Gastrocnemius medialis (tissue), 4 donors: Measurements from ENCODE around the gene SMARCA4.

Source experiments
- POLR2A ChIP-seq, 2 donors: fragments of 450-650 bp; IDR thresholded peaks; one replicate each; pipeline ENCODE4 v1.6.1; 2017; ENCODE audit warnings: antibody characterized with exemption in 2 of 2, mild to moderate bottlenecking in 2 of 2, moderate library complexity in 2 of 2
- TF ChIP-seq, protein P1 (sequence below), 5 experiments: fragments of 450-650 bp in 3 of 5; fragments of 200-600 bp in 2 of 5; sonication (generic) in 2 of 5; IDR thresholded peaks in 4 of 5; conservative IDR thresholded peaks in 1 of 5; 1 replicate in 4 of 5; 2 replicates in 1 of 5; pipeline ENCODE4 v1.5.1; 2016 to 2019; ENCODE audit warnings: antibody characterized with exemption in 5 of 5, mild to moderate bottlenecking in 3 of 5, moderate library complexity in 3 of 5

DNA sequence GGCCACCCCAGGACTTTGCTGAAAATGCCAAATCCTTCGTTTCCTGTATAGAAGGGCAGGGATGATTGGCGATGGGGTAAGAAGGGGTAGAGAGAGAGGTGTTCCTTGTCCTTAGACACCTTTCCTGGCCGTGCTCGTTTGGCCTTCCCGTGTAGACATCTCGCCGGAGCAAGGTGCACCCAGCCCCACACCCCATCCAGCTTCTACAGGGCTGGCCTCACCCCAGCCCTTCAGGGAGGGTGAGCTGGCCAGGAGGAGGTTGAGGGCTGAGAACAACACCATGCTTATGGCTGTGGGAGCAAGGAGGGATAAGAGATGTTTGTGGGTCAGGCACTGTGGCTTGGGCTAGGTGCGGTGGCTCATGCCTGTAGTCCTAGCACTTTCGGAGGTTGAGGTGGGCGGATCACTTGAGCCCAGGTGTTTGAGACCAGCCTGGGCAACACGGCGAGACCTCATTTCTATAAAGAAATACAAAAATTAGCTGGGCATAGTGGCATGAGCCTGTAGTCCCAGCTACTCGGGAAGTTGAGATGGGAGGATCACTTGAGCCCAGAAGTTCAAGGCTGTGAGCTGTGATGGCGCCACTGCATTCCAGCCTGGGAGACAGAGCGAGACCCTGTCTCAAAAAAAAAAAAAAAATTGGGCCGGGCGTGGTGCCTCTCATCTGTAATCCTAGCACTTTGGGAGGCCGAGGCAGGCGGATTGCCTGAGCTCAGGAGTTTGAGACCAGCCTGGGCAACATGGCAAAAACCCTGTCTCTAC is 15.5 kb downstream of the SMARCA4 start:
- TF ChIP-seq POLR2A (IDR thresholded peaks at IDR 0.05) = no peak
- TF ChIP-seq, protein P1, sequence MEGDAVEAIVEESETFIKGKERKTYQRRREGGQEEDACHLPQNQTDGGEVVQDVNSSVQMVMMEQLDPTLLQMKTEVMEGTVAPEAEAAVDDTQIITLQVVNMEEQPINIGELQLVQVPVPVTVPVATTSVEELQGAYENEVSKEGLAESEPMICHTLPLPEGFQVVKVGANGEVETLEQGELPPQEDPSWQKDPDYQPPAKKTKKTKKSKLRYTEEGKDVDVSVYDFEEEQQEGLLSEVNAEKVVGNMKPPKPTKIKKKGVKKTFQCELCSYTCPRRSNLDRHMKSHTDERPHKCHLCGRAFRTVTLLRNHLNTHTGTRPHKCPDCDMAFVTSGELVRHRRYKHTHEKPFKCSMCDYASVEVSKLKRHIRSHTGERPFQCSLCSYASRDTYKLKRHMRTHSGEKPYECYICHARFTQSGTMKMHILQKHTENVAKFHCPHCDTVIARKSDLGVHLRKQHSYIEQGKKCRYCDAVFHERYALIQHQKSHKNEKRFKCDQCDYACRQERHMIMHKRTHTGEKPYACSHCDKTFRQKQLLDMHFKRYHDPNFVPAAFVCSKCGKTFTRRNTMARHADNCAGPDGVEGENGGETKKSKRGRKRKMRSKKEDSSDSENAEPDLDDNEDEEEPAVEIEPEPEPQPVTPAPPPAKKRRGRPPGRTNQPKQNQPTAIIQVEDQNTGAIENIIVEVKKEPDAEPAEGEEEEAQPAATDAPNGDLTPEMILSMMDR (IDR thresholded peaks at IDR 0.05 in 4 of 5, conservative IDR thresholded peaks at IDR 0.05 in 1 of 5) = no peak
